Tibial nerve (tissue), 4 donors: ENCODE measurements around the gene DCAF6.

Experiments used
- CTCF ChIP-seq, 5 experiments: fragments of 200-600 bp in 3 of 5; fragments of 450-650 bp in 2 of 5; sonication (generic) in 3 of 5; IDR thresholded peaks; one replicate each; pipeline ENCODE4 v1.5.1; 2016 to 2019; ENCODE audit warnings: antibody characterized with exemption in 5 of 5, mild to moderate bottlenecking in 3 of 5, moderate library complexity in 2 of 5
- EP300 ChIP-seq, 2 donors: sonication (generic); formaldehyde crosslinking; IDR thresholded peaks; one replicate each; pipeline ENCODE4 v1.6.1; 2017; ENCODE audit warnings: antibody characterized with exemption in 2 of 2, mild to moderate bottlenecking in 1 of 2
- POLR2A ChIP-seq, 2 donors: fragments of 450-650 bp; IDR thresholded peaks; one replicate each; pipeline ENCODE4 v1.6.1; 2017; ENCODE audit warnings: antibody characterized with exemption in 2 of 2, mild to moderate bottlenecking in 2 of 2, moderate library complexity in 2 of 2

GRCh38 chr1:167981933-167982332 lies 45.5 kb downstream of the DCAF6 start:
- TF ChIP-seq CTCF (IDR thresholded peaks at IDR 0.05), result no peak
- no peak for TF ChIP-seq POLR2A (IDR thresholded peaks at IDR 0.05)
- no peak for TF ChIP-seq EP300 (IDR thresholded peaks at IDR 0.05)
